Purkinje cell (primary cell): ENCODE data around the gene FAM83C. TPM values are rescaled to one million over a fixed set of nuclear protein-coding genes. Genes with fewer than 3 reads are reported as not detected.

Experiments used
- polyA plus RNA-seq: library from polyadenylated mRNA; unstranded; fragments of >200 nt; fragmentation: Nextera tagmentation; gene quantifications from 2 replicates; pipeline ENCODE4 v1.2.1, GENCODE V29; 2014

Gene FAM83C
- polyA plus RNA-seq: not detected in 2 replicates

DNA sequence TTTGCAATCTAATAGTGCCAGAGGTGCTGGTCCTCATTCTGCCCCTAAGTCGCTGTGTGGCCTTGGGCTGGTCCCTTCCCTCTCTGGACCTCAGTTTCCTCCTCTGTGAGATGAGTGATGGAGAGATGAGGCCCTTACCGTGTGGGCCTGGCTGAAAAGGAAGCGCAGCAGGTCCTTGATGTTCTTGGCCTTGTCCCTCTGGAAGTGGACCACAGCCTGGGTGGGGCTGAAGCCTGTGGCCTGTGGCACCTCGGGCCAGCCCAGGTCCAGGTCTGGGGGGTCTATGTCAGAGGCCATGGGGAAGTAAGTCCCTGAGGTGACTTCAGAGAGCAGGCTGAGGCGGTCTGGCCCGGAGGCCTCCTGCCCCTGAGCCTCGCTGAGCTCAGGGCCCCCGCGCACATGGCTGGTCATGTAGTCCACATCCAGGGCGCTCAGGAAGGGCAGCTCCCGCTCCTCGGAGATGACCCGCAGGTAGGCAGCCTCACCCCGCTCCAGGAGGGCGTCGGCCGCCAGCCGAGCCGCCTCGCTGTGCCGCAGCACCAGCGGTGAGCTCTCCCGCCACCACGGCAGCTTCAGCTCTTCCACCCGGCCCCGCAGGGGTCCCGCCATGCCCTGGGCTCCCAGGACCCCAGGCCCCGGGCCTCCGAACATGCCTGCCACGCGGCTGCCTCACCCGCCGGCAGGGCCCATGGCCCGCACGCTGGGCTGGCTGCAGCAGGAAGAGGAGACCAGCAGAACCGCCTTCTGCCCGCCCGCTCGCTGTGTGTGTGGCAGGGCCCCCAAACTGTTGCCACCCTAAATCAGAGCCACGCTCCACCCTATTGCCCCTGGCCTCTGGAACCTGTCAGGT lies at the start of gene FAM83C:
Gene FAM83C (minus strand): TSS at position 772 of the 850 bp plus-strand sequence. CDS start 121 bp downstream, at position 651.

DNA sequence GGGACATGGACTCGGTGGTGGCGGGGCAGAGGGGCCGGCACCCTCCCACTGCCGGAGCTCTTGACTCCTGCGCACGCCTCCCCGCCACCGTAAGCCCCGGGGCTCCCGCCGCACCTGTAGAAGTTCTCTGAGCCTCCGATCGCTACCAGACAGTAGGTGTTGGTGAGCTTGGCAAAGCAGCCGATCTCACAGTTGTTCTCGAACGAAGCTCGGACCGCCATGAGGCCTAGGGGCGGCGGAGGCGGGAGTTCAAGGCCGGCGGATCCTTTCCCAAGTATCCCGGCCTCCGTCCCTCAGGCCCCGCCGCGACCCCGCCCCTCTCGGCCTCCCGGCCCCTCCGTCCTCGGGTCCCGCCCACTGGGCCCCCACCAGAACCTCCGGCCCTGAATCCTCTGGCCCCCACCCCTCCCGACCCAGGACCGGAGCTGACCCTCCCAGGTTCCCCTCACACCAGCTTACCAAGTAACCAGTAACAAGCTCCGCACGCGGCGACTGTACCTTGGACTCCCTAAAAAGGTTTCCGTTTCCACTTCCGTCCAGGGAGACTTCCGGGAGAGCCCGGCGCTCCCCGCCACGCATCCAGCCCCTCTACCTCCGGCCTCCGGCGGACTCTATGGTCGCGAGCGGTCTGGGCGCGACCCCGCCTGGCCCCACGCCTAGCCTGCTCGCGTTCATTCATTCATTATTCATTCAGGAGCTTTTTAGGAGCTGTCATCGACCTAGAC lies 7.8 kb downstream of the FAM83C start, which contains the start of gene EIF6:
Gene EIF6 (minus strand): TSS at position 506 of the 725 bp plus-strand sequence. CDS start 285 bp downstream, at position 221.

DNA sequence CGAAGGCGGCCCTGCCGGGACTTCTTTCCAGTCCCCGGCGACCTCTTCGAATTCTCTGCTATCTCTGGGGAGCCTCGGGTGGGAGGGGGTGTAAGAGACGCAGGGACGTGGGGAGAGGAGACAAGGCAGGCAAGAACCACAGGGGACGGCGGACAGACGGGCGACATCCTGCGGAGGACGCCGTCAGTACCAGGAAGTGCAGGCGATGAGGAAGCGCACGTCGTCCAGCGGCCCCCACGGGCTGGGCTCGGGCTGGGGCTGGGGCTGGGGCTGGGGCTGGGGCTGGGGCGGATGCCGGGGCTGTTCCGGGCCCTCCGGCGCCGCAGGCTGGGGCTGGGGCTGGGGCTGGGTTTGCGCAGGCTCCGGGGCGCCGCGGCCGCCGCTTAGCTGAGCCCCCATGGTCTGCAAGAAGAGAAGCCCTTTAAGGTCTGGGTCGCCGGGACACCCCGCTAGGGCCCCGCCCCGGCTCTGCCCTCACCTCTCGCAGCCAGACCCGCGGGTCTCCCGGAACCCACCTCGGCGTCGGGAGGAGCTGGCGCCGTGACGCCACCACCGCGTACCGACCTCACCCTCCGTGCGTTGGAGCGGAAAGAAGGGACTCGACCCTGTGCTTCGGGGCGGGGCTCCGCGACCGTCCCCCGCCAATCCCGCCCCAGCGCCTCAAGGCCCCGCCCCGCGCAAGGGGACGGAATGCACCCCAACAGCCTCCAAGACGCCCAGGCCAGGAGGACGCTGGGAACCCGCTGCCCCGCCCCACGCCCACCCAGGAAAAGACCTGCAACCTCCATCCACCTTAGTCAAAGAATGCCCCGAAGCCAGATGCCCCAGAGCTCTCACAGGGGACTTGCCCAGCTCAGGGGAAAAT lies 14.5 kb downstream of the FAM83C start, which contains the start of gene MMP24OS:
Gene MMP24OS (minus strand): TSS at position 592 of the 865 bp plus-strand sequence. CDS start 193 bp downstream, at position 399.

Other genes with a start within 250 kb of the FAM83C start
- 9.4 and 9.9 TPM in 2 replicates for gene TRPC4AP, start 199.6 kb downstream of the FAM83C start, polyA plus RNA-seq
- 10.2 and 11.3 TPM in 2 replicates for gene EDEM2, start 145.1 kb downstream of the FAM83C start, polyA plus RNA-seq
- 62.1 and 84.1 TPM in 2 replicates for gene PROCR, start 120.4 kb downstream of the FAM83C start, polyA plus RNA-seq
- gene MMP24, start 65.7 kb downstream of the FAM83C start, polyA plus RNA-seq: 0.22 and 0.46 TPM in 2 replicates
- gene MMP24OS, start 14.3 kb downstream of the FAM83C start, polyA plus RNA-seq: 17.4 and 18.9 TPM in 2 replicates
- gene EIF6, start 7.7 kb downstream of the FAM83C start, polyA plus RNA-seq: 125 and 147 TPM in 2 replicates
- 56.2 and 58.1 TPM in 2 replicates for gene UQCC1, start 119.5 kb upstream of the FAM83C start, polyA plus RNA-seq
- gene GDF5, start 145.8 kb upstream of the FAM83C start, polyA plus RNA-seq: 0.20 TPM in 1 of 2 replicates, not detected in the other
- gene CEP250, start 163.2 kb upstream of the FAM83C start, polyA plus RNA-seq: 2.3 and 6.1 TPM in 2 replicates
- gene C20orf173, start 237.2 kb upstream of the FAM83C start, polyA plus RNA-seq: not detected in 2 replicates
- gene ERGIC3, start 249.7 kb upstream of the FAM83C start, polyA plus RNA-seq: 146 and 164 TPM in 2 replicates